NB4 (cell line): ENCODE measurements around the gene POLR3B.

ENCODE experiments used
- DNase-seq: peaks from one replicate; pipeline ENCODE4 v3.0.0; 2010; ENCODE audit warnings: low read depth
- H3K4me3 ChIP-seq: one replicate; pipeline ENCODE4 v1.5.1; 2011; ENCODE audit warnings: mild to moderate bottlenecking, low read depth, low read length, moderate library complexity
- CTCF ChIP-seq: IDR thresholded peaks from one replicate; pipeline ENCODE4 v1.5.1; 2012; ENCODE audit warnings: low read depth, low read length
- MAX ChIP-seq: IDR thresholded peaks from 2 replicates; pipeline ENCODE4 v1.6.1; 2011; ENCODE audit warnings: low read depth, low read length
- MYC ChIP-seq: IDR thresholded peaks from 2 replicates; pipeline ENCODE4 v1.6.1; 2011; ENCODE audit warnings: low read depth, low read length
- POLR2A ChIP-seq: IDR thresholded peaks from 2 replicates; pipeline ENCODE4 v1.6.1; 2011; ENCODE audit warnings: mild to moderate bottlenecking; ENCODE audit not compliant: insufficient read length; ENCODE audit errors: extremely low read depth

The POLR3B gene

GRCh38 chr12:106423291-106423690, 65.7 kb downstream of the POLR3B start:
- no peak for DNase-seq
- no peak overlapping the region for H3K4me3 ChIP-seq
- TF ChIP-seq POLR2A, result no peak
- no peak for TF ChIP-seq MAX
- TF ChIP-seq MYC, result no peak
- no peak for TF ChIP-seq CTCF

GRCh38 chr12:106425061-106425702, 67.6 kb downstream of the POLR3B start:
- no peak overlapping the region for H3K4me3 ChIP-seq
- TF ChIP-seq CTCF (no peak), POLR2A (no peak), MAX (no peak), MYC (no peak)
- DNase-seq, result no peak

- no peak for TF ChIP-seq POLR2A
- TF ChIP-seq CTCF, result no peak
- TF ChIP-seq MYC, result no peak
- no peak for TF ChIP-seq MAX
- H3K4me3 ChIP-seq, result no peak overlapping the region
- DNase-seq, result no peak
Measured at GRCh38 chr12:106427917-106428316, 70.4 kb downstream of the POLR3B start.

GRCh38 chr12:106428384-106428783, 70.8 kb downstream of the POLR3B start:
- DNase-seq, result no peak
- no peak overlapping the region for H3K4me3 ChIP-seq
- TF ChIP-seq MYC, result no peak
- no peak for TF ChIP-seq MAX
- TF ChIP-seq POLR2A, result no peak
- no peak for TF ChIP-seq CTCF

GRCh38 chr12:106429043-106429552, 71.5 kb downstream of the POLR3B start:
- H3K4me3 ChIP-seq, result no peak overlapping the region
- DNase-seq, result no peak
- TF ChIP-seq CTCF (no peak), MYC (no peak), POLR2A (no peak), MAX (no peak)
